Measurements from ENCODE around the gene TBC1D2.

DNA sequence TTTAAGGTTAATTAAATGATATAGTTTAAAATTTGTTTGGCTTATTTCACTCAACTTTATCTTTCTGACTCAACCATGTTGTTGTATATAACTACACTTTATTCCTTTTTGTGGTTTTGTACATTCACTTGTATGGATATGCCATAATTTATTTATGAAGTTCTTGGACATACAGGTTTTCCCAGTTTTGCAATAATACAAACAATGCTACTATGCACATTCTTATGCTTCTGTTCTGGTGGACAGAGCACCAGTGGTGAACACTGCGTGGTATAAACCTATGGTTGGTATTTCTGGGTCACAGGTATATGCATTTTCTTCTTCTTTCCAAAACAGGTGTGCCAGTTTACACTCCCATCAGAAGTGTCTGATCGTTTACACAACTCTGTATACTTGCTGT, 100.8 kb downstream of the TBC1D2 start:
- TF ChIP-seq, protein P1, sequence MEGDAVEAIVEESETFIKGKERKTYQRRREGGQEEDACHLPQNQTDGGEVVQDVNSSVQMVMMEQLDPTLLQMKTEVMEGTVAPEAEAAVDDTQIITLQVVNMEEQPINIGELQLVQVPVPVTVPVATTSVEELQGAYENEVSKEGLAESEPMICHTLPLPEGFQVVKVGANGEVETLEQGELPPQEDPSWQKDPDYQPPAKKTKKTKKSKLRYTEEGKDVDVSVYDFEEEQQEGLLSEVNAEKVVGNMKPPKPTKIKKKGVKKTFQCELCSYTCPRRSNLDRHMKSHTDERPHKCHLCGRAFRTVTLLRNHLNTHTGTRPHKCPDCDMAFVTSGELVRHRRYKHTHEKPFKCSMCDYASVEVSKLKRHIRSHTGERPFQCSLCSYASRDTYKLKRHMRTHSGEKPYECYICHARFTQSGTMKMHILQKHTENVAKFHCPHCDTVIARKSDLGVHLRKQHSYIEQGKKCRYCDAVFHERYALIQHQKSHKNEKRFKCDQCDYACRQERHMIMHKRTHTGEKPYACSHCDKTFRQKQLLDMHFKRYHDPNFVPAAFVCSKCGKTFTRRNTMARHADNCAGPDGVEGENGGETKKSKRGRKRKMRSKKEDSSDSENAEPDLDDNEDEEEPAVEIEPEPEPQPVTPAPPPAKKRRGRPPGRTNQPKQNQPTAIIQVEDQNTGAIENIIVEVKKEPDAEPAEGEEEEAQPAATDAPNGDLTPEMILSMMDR (IDR thresholded peaks at IDR 0.05): no peak
- TF ChIP-seq POLR2AphosphoS5 (IDR thresholded peaks at IDR 0.05) (no peak), POLR2A (IDR thresholded peaks at IDR 0.05) (no peak)

Measured in transverse colon (tissue), 4 donors.